Neural progenitor cell (in vitro differentiated cells): ENCODE measurements around the gene SYDE2. TPM values are rescaled to one million over a fixed set of nuclear protein-coding genes. Genes with fewer than 3 reads are reported as not detected.
"Not testable (repeated sequence)": the region's sequence is repeated elsewhere in the genome, so short reads cannot be mapped to it uniquely, and the experiment has no call there.

Experiments used
- DNase-seq: peaks from one replicate; pipeline ENCODE4 v3.0.0-alpha.2; 2016; ENCODE audit warnings: low spot score
- H2AFZ ChIP-seq: fragments of 200-600 bp; sonication (generic); replicated peaks from 2 replicates; pipeline ENCODE4 v1.6.1; 2016; ENCODE audit warnings: antibody characterized with exemption
- H3F3A ChIP-seq: fragments of 200-600 bp; sonication (generic); 2 replicates; pipeline ENCODE4 v1.6.1; 2016; ENCODE audit warnings: antibody characterized with exemption, low read depth
- H3K27ac ChIP-seq: fragments of 200-600 bp; sonication (generic); 2 replicates; pipeline ENCODE4 v1.5.1; 2016; ENCODE audit warnings: mild to moderate bottlenecking
- H3K27me3 ChIP-seq: fragments of 200-600 bp; sonication (generic); 2 replicates; pipeline ENCODE4 v1.6.1; 2016; ENCODE audit warnings: mild to moderate bottlenecking, moderate library complexity
- H3K36me3 ChIP-seq: fragments of 200-600 bp; sonication (generic); 2 replicates; pipeline ENCODE4 v1.5.1; 2016
- H3K4me1 ChIP-seq: fragments of 200-600 bp; sonication (generic); 2 replicates; pipeline ENCODE4 v1.6.1; 2016; ENCODE audit warnings: mixed run types
- H3K4me2 ChIP-seq: fragments of 200-600 bp; sonication (generic); 2 replicates; pipeline ENCODE4 v1.6.1; 2016
- H3K4me3 ChIP-seq: fragments of 200-600 bp; sonication (generic); 2 replicates; pipeline ENCODE4 v1.5.1; 2016
- H3K79me2 ChIP-seq: fragments of 200-600 bp; sonication (generic); 2 replicates; pipeline ENCODE4 v1.6.1; 2016; ENCODE audit warnings: low read depth
- H3K9ac ChIP-seq: fragments of 200-600 bp; sonication (generic); 2 replicates; pipeline ENCODE4 v1.6.1; 2016
- H3K9me3 ChIP-seq: fragments of 200-600 bp; sonication (generic); 2 replicates; pipeline ENCODE4 v1.5.1; 2016; ENCODE audit warnings: low read depth
- H4K20me1 ChIP-seq: fragments of 200-600 bp; sonication (generic); 2 replicates; pipeline ENCODE4 v1.6.1; 2016; ENCODE audit warnings: low read depth
- H3K27ac Mint-ChIP-seq: 3 replicates; pipeline ENCODE4 v1.8.0; 2021; ENCODE audit warnings: mixed read lengths
- H3K27me3 Mint-ChIP-seq: 2 replicates; pipeline ENCODE4 v1.8.0; 2022; ENCODE audit warnings: low read depth, mild to moderate bottlenecking, inconsistent platforms, moderate library complexity, mixed read lengths; ENCODE audit not compliant: insufficient read depth
- H3K36me3 Mint-ChIP-seq: 3 replicates; pipeline ENCODE4 v1.8.0; 2021; ENCODE audit warnings: mixed read lengths
- H3K4me1 Mint-ChIP-seq: 3 replicates; pipeline ENCODE4 v1.8.0; 2021; ENCODE audit warnings: mixed read lengths
- H3K4me3 Mint-ChIP-seq: 3 replicates; pipeline ENCODE4 v1.8.0; 2021; ENCODE audit warnings: mild to moderate bottlenecking, moderate library complexity, mixed read lengths
- H3K9me3 Mint-ChIP-seq: 3 replicates; pipeline ENCODE4 v1.8.0; 2020; ENCODE audit warnings: mixed read lengths
- EZH2 ChIP-seq: fragments of 200-600 bp; sonication (generic); IDR thresholded peaks from 2 replicates; pipeline ENCODE4 v1.6.1; 2017; ENCODE audit warnings: antibody characterized with exemption, mild to moderate bottlenecking, moderate library complexity
- EZH2phosphoT487 ChIP-seq: fragments of 200-600 bp; sonication (generic); IDR thresholded peaks from 2 replicates; pipeline ENCODE4 v1.6.1; 2017; ENCODE audit warnings: antibody characterized with exemption
- total RNA-seq: library from RNA; depleted of rRNA; stranded (reverse); fragments of >200 nt; gene quantifications from 2 replicates; pipeline ENCODE4 v1.2.3, GENCODE V29; 2015; ENCODE audit warnings: low replicate concordance
- TF ChIP-seq, protein P1 (sequence below): fragments of 200-600 bp; sonication (generic); IDR thresholded peaks from 2 replicates; pipeline ENCODE4 v1.5.1; 2017; ENCODE audit warnings: antibody characterized with exemption, mild to moderate bottlenecking

Gene SYDE2
- 10.9 and 12.0 TPM in 2 replicates for total RNA-seq

DNA sequence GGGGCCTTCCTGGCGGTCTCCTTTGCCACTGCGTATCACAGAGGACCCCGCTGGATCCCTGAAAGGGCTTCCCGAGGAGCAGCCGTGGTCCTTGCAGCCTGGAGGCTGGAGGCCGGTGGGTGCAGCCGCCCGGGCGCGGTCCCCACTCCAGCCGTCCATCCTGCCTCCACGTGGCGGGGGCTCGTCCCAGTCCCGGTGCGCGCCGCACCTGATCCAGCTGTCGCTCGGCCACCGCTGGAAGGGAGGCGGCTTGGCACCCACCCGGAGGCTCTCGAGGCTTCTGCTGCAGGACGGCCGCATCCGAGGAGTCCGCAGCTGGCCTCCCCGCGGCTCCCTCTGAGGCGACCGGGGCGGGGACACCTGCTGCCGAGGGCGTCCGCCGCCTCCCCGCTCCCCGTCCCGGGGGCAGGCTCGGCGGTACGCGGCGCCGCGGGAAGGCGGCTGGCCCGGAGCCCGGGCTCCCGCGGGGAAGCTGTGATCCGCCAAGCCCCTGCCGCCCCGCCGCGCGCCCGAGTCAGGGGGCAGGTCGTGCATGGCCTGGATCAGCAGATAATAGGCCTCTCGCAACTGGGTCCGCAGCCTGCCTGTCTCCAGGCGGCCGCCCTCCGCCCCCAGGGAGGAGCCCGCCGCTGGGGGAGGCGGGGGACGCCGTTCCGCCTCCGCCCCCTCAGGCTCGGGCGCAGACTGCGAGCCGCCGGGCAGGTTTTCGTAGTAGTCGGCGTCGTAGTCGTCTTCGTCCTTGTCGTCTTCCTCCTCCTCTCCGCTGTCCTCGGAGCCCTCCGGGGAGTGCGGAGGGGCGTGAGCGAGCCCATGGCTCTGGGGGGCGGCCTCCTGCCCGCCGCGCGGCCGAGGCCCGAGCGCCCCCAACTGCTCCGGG is at the start of gene SYDE2:
SYDE2 (minus strand) TSS at position 554 of the 877 bp plus-strand sequence; CDS start at position 534, 20 bp downstream.
- H3K27ac Mint-ChIP-seq, result peak within 1 kb of the TSS; percentile 98
- peaks cover 22% of the 10 kb centered on the region for H3K4me1 ChIP-seq
- no peak for TF ChIP-seq EZH2phosphoT487
- no peak for TF ChIP-seq EZH2
- TF ChIP-seq, protein P1, sequence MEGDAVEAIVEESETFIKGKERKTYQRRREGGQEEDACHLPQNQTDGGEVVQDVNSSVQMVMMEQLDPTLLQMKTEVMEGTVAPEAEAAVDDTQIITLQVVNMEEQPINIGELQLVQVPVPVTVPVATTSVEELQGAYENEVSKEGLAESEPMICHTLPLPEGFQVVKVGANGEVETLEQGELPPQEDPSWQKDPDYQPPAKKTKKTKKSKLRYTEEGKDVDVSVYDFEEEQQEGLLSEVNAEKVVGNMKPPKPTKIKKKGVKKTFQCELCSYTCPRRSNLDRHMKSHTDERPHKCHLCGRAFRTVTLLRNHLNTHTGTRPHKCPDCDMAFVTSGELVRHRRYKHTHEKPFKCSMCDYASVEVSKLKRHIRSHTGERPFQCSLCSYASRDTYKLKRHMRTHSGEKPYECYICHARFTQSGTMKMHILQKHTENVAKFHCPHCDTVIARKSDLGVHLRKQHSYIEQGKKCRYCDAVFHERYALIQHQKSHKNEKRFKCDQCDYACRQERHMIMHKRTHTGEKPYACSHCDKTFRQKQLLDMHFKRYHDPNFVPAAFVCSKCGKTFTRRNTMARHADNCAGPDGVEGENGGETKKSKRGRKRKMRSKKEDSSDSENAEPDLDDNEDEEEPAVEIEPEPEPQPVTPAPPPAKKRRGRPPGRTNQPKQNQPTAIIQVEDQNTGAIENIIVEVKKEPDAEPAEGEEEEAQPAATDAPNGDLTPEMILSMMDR, result no peak
- no peaks in the 10 kb centered on the region for H3K36me3 ChIP-seq
- H3F3A ChIP-seq, result peaks cover 33% of the 10 kb centered on the region
- H3K27ac ChIP-seq, result peak within 1 kb of the TSS; percentile 96
- H3K9me3 Mint-ChIP-seq, result no peaks in the 10 kb centered on the region
- peaks cover 10% of the 10 kb centered on the region for H3K27me3 Mint-ChIP-seq
- peak within 1 kb of the TSS; percentile 93 for H3K4me2 ChIP-seq
- peaks cover 16% of the 10 kb centered on the region for H4K20me1 ChIP-seq
- peak; percentile 89 for DNase-seq
- H2AFZ ChIP-seq, result peak within 1 kb of the TSS; percentile 79
- no peaks in the 10 kb centered on the region for H3K36me3 Mint-ChIP-seq
- peaks cover 14% of the 10 kb centered on the region for H3K27me3 ChIP-seq
- H3K9me3 ChIP-seq, result no peaks in the 10 kb centered on the region
- H3K4me1 Mint-ChIP-seq, result peaks cover 37% of the 10 kb centered on the region
- H3K9ac ChIP-seq, result peak within 1 kb of the TSS; percentile 86
- peak within 1 kb of the TSS; percentile 96 for H3K4me3 Mint-ChIP-seq
- H3K4me3 ChIP-seq, result peak within 1 kb of the TSS; percentile 80
- H3K79me2 ChIP-seq, result peaks cover 41% of the 10 kb centered on the region

GRCh38 chr1:85249042-85249441 is 48.2 kb upstream of the SYDE2 start:
- H3K27ac ChIP-seq, H4K20me1 ChIP-seq, H3K9me3 Mint-ChIP-seq, H3K27ac Mint-ChIP-seq, H3K9ac ChIP-seq, H3K79me2 ChIP-seq, H3K9me3 ChIP-seq, H3K4me2 ChIP-seq, H3F3A ChIP-seq, H2AFZ ChIP-seq, H3K4me3 Mint-ChIP-seq, H3K27me3 ChIP-seq, H3K4me1 ChIP-seq, DNase-seq, H3K4me1 Mint-ChIP-seq, H3K4me3 ChIP-seq, H3K27me3 Mint-ChIP-seq: not testable (repeated sequence)
- H3K36me3 ChIP-seq, result peaks cover 26% of the 10 kb centered on the region
- peaks cover 23% of the 10 kb centered on the region for H3K36me3 Mint-ChIP-seq

GRCh38 chr1:85245891-85246290 is 45.1 kb upstream of the SYDE2 start:
- H3K27ac Mint-ChIP-seq, result no peak overlapping the region
- H3K27me3 Mint-ChIP-seq, result no peaks in the 10 kb centered on the region
- H3K9ac ChIP-seq, result no peak overlapping the region
- TF ChIP-seq EZH2, result no peak
- TF ChIP-seq, protein P1, result no peak
- TF ChIP-seq EZH2phosphoT487, result no peak
- H3K27ac ChIP-seq, result no peak overlapping the region
- H3K27me3 ChIP-seq, result no peaks in the 10 kb centered on the region
- H3K79me2 ChIP-seq, result no peaks in the 10 kb centered on the region
- peaks cover 9% of the 10 kb centered on the region for H3K9me3 Mint-ChIP-seq
- no peaks in the 10 kb centered on the region for H4K20me1 ChIP-seq
- H3K4me2 ChIP-seq, result no peak overlapping the region
- no peak overlapping the region for H2AFZ ChIP-seq
- DNase-seq, result no peak
- no peak overlapping the region for H3K4me3 ChIP-seq
- H3F3A ChIP-seq, result peaks cover 23% of the 10 kb centered on the region
- H3K36me3 Mint-ChIP-seq, result peaks cover 15% of the 10 kb centered on the region
- H3K4me3 Mint-ChIP-seq, result no peak overlapping the region
- H3K36me3 ChIP-seq, result peaks cover 7% of the 10 kb centered on the region
- no peaks in the 10 kb centered on the region for H3K9me3 ChIP-seq
- peaks cover 4% of the 10 kb centered on the region for H3K4me1 Mint-ChIP-seq
- peaks cover 23% of the 10 kb centered on the region for H3K4me1 ChIP-seq

DNA sequence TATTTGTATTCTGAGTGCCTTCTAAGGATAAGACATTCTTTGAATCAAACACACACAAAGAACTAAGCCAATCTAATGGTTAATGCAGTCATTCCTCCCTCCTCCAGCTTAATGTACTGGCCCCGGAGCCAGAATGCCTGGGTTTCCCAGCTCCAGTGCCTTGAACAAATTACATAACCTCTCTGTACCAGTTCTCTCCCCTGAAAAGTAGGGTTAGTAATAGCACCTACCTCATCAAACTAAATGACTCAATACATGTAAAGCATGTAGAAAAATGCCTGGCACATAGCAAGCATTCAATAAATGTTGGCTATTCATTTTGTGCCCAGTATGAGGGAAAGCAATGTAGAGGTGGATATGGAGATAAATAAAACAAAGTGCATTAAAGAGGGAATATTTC is 44.6 kb upstream of the SYDE2 start:
- H3K9ac ChIP-seq, result no peak overlapping the region
- Mint-ChIP-seq H3K4me3 (no peak overlapping the region), H3K27ac (no peak overlapping the region), H3K4me1 (peaks cover 5% of the 10 kb centered on the region), H3K36me3 (peaks cover 11% of the 10 kb centered on the region), H3K27me3 (no peaks in the 10 kb centered on the region), H3K9me3 (peaks cover 9% of the 10 kb centered on the region)
- H4K20me1 ChIP-seq, result no peaks in the 10 kb centered on the region
- peaks cover 2% of the 10 kb centered on the region for H3K36me3 ChIP-seq
- H2AFZ ChIP-seq, result no peak overlapping the region
- no peaks in the 10 kb centered on the region for H3K9me3 ChIP-seq
- no peak for TF ChIP-seq EZH2phosphoT487
- TF ChIP-seq, protein P1, result no peak
- TF ChIP-seq EZH2, result no peak
- no peaks in the 10 kb centered on the region for H3K27me3 ChIP-seq
- H3K79me2 ChIP-seq, result no peaks in the 10 kb centered on the region
- H3F3A ChIP-seq, result peaks cover 27% of the 10 kb centered on the region
- H3K27ac ChIP-seq, result no peak overlapping the region
- H3K4me2 ChIP-seq, result no peak overlapping the region
- H3K4me1 ChIP-seq, result peaks cover 28% of the 10 kb centered on the region
- no peak for DNase-seq
- H3K4me3 ChIP-seq, result no peak overlapping the region
